ENCODE data around the gene KL. TPM values are rescaled to one million over a fixed set of nuclear protein-coding genes. Genes with fewer than 3 reads are reported as not detected.

The KL gene
- total and polyA plus RNA-seq, 2 donors, result 0.80 to 1.6 TPM

DNA sequence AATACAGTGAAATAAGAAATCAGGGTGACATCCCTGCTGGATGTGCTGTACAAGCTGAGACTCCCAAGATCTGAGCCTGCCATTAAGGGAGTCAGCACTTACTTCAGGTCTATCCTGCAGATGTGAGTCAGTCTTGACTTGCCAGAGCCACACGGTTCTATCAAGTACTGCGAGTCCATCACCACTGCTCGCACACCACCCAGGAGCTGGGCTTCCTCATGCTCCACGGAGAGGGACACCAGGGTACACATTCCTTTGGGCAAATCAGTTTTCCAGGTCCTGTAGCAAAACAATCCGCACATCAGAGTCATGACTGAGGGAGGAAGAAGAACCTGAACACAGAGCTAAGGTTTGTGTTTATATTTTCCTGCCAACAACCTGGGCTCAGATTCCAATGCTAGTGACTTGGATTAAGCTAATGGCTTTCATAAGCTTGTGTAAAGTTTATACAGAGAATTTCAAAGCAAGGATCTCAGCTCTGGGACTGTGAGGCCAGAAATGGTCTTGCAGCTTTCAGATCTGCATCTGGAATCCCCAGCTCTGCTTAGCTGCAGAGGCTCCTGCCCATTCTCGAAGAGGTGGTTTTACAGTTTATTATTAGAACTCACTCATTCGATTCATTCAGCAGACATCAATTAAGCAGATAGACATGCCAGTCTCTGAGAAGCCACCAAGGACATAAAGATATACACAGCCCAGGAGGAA lies 90.6 kb downstream of the KL start:
- H3K36me3 ChIP-seq (ENCODE audit: control insufficient read depth in 2 of 2, insufficient read depth in 2 of 2, low read length in 1 of 2), result no peaks in the 10 kb centered on the region
- H3K4me3 ChIP-seq (ENCODE audit: low read length in 2 of 2), result no peak overlapping the region
- H3K4me1 ChIP-seq (ENCODE audit: control insufficient read depth in 2 of 2, insufficient read depth in 2 of 2, low read length in 2 of 2), result no peaks in the 10 kb centered on the region
- H3K27ac ChIP-seq (ENCODE audit: low read depth in 1 of 2, low read length in 1 of 2), result no peak overlapping the region
- no peaks in the 10 kb centered on the region for H3K27me3 ChIP-seq (ENCODE audit: control insufficient read depth in 2 of 2, insufficient read depth in 1 of 2, low read length in 1 of 2)
- H3K9me3 ChIP-seq (ENCODE audit: control insufficient read depth in 2 of 2, insufficient read depth in 1 of 2, low read length in 1 of 2), result no peaks in the 10 kb centered on the region
- DNase-seq (ENCODE audit: low read depth in 6 of 9, low spot score in 9 of 9), result no peak
- 94% methylated on average over 7 of the region's 7 CpGs for WGBS

DNA sequence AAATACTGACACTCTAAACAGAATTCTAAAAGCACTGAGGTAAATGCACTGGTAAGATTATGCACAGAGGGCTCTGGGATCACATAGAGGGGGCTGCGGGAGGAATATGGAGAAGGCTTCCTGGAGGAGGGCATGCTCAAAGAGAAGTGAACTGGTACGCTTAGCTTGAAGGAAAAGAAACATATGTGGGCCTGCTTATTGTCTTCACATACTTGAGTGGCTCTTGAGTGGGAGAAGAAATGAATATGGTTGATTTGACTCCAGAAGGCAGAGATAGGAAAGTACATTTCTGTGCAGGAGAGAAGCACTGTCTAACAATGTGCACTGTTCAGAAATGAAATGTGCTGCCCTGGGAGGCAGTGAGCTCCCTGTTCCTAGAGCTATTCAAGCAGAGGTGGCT lies 91.1 kb downstream of the KL start:
- no peaks in the 10 kb centered on the region for H3K9me3 ChIP-seq (ENCODE audit: control insufficient read depth in 2 of 2, insufficient read depth in 1 of 2, low read length in 1 of 2)
- no peaks in the 10 kb centered on the region for H3K36me3 ChIP-seq (ENCODE audit: control insufficient read depth in 2 of 2, insufficient read depth in 2 of 2, low read length in 1 of 2)
- WGBS, result 96% methylated on average over 2 of the region's 2 CpGs
- DNase-seq (ENCODE audit: low read depth in 6 of 9, low spot score in 9 of 9), result no peak
- H3K27me3 ChIP-seq (ENCODE audit: control insufficient read depth in 2 of 2, insufficient read depth in 1 of 2, low read length in 1 of 2), result no peaks in the 10 kb centered on the region
- no peaks in the 10 kb centered on the region for H3K4me1 ChIP-seq (ENCODE audit: control insufficient read depth in 2 of 2, insufficient read depth in 2 of 2, low read length in 2 of 2)
- no peak overlapping the region for H3K27ac ChIP-seq (ENCODE audit: low read depth in 1 of 2, low read length in 1 of 2)
- H3K4me3 ChIP-seq (ENCODE audit: low read length in 2 of 2), result no peak overlapping the region

DNA sequence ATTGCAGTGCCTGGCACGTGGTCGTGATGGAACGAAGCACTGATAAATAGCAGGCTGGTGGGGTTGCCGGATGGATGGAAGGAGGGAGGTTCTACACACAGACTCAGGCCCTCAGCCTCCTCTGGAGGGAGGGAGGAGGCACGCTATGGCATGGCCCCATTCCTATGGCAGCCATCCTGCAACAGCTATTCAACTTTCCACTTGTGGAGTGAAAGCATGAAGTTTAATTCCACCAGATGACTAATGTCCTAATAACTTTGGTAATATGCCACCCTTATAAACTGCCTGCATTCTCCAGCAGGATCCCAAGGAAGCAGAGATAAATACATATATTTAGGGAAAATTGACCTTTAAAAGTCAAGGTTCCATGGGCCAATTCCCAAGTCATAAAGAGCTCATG lies 92.4 kb downstream of the KL start:
- Histone ChIP-seq H3K4me3 (ENCODE audit: low read length in 2 of 2) (no peak overlapping the region), H3K36me3 (ENCODE audit: control insufficient read depth in 2 of 2, insufficient read depth in 2 of 2, low read length in 1 of 2) (no peaks in the 10 kb centered on the region), H3K27ac (ENCODE audit: low read depth in 1 of 2, low read length in 1 of 2) (no peak overlapping the region), H3K9me3 (ENCODE audit: control insufficient read depth in 2 of 2, insufficient read depth in 1 of 2, low read length in 1 of 2) (no peaks in the 10 kb centered on the region), H3K4me1 (ENCODE audit: control insufficient read depth in 2 of 2, insufficient read depth in 2 of 2, low read length in 2 of 2) (no peaks in the 10 kb centered on the region), H3K27me3 (ENCODE audit: control insufficient read depth in 2 of 2, insufficient read depth in 1 of 2, low read length in 1 of 2) (no peaks in the 10 kb centered on the region)
- WGBS, result 96% methylated on average over 5 of the region's 5 CpGs
- DNase-seq (ENCODE audit: low read depth in 6 of 9, low spot score in 9 of 9), result no peak

DNA sequence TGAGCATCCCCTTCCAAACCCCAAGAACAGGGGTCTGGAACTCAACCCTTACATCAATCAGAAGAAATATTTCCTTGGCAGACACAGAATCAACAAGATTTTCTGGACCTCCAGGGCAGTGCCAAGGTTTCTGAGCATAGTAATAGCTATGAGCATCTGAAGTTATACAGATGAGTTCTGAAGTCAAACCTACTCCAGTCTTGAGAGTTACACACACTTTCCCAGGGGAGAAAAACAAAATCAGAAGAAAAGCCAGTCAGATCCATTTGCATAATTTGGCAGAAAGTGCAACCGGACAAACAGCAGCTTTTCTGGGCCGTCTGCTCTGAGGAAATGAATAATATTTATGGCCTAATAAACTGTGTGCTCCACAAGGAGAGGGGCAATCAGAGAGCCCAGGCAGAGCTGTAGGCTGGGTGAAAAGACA lies 93.1 kb downstream of the KL start:
- DNase-seq (ENCODE audit: low read depth in 6 of 9, low spot score in 9 of 9), result no peak
- 95% methylated on average over 2 of the region's 2 CpGs for WGBS
- H3K4me1 ChIP-seq (ENCODE audit: control insufficient read depth in 2 of 2, insufficient read depth in 2 of 2, low read length in 2 of 2), result no peaks in the 10 kb centered on the region

DNA sequence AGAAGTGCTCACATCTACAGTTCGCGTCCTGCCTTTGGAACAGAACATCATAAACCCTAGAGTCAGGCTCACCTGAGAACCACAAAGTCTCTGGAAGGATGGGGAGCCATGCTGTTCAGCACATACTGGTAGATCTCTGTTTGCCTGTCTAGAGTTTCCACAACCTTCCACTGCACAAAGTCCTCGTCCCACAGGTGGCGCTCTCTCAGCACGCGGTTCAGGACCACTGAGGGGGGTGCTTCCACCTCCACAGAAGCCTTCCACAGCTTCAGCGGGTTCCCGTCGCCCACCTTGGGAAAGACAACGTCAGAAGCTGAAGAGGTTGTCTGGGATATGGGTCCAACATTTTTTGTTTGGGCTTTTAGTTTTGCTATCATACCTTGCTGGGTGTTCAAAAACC lies 93.6 kb downstream of the KL start:
- no peak for DNase-seq (ENCODE audit: low read depth in 6 of 9, low spot score in 9 of 9)
- Histone ChIP-seq H3K27me3 (ENCODE audit: control insufficient read depth in 2 of 2, insufficient read depth in 1 of 2, low read length in 1 of 2) (no peaks in the 10 kb centered on the region), H3K27ac (ENCODE audit: low read depth in 1 of 2, low read length in 1 of 2) (no peak overlapping the region), H3K4me3 (ENCODE audit: low read length in 2 of 2) (no peak overlapping the region), H3K4me1 (ENCODE audit: control insufficient read depth in 2 of 2, insufficient read depth in 2 of 2, low read length in 2 of 2) (no peaks in the 10 kb centered on the region), H3K36me3 (ENCODE audit: control insufficient read depth in 2 of 2, insufficient read depth in 2 of 2, low read length in 1 of 2) (no peaks in the 10 kb centered on the region), H3K9me3 (ENCODE audit: control insufficient read depth in 2 of 2, insufficient read depth in 1 of 2, low read length in 1 of 2) (no peaks in the 10 kb centered on the region)
- 92% methylated on average over 10 of the region's 10 CpGs for WGBS

More for the DNA sequence above, 93.1 kb downstream of the KL start:
- Histone ChIP-seq H3K36me3 (ENCODE audit: control insufficient read depth in 2 of 2, insufficient read depth in 2 of 2, low read length in 1 of 2) (no peaks in the 10 kb centered on the region), H3K4me3 (ENCODE audit: low read length in 2 of 2) (no peak overlapping the region), H3K27me3 (ENCODE audit: control insufficient read depth in 2 of 2, insufficient read depth in 1 of 2, low read length in 1 of 2) (no peaks in the 10 kb centered on the region), H3K27ac (ENCODE audit: low read depth in 1 of 2, low read length in 1 of 2) (no peak overlapping the region), H3K9me3 (ENCODE audit: control insufficient read depth in 2 of 2, insufficient read depth in 1 of 2, low read length in 1 of 2) (no peaks in the 10 kb centered on the region)

DNA sequence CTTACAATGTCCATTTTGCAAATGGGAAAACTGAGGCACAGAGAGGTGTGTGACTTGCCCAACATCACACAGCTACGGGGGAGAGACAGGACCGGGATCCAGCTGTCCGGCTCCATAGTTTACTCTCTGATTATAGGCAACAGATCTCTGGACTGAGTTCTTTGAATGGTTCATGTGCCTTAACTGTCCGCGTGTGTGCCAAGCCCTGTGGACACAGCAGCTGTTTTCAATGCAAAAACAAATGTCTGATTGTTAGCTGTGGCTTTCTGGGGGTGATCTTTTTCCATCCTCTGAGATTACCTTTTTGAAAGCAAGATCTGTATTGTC lies 94.1 kb downstream of the KL start:
- DNase-seq (ENCODE audit: low read depth in 6 of 9, low spot score in 9 of 9), result no peak
- Histone ChIP-seq H3K4me1 (ENCODE audit: control insufficient read depth in 2 of 2, insufficient read depth in 2 of 2, low read length in 2 of 2) (no peaks in the 10 kb centered on the region), H3K36me3 (ENCODE audit: control insufficient read depth in 2 of 2, insufficient read depth in 2 of 2, low read length in 1 of 2) (no peaks in the 10 kb centered on the region), H3K9me3 (ENCODE audit: control insufficient read depth in 2 of 2, insufficient read depth in 1 of 2, low read length in 1 of 2) (no peaks in the 10 kb centered on the region), H3K27ac (ENCODE audit: low read depth in 1 of 2, low read length in 1 of 2) (no peak overlapping the region), H3K4me3 (ENCODE audit: low read length in 2 of 2) (no peak overlapping the region), H3K27me3 (ENCODE audit: control insufficient read depth in 2 of 2, insufficient read depth in 1 of 2, low read length in 1 of 2) (no peaks in the 10 kb centered on the region)
- WGBS, result 85% methylated on average over 5 of the region's 5 CpGs

DNA sequence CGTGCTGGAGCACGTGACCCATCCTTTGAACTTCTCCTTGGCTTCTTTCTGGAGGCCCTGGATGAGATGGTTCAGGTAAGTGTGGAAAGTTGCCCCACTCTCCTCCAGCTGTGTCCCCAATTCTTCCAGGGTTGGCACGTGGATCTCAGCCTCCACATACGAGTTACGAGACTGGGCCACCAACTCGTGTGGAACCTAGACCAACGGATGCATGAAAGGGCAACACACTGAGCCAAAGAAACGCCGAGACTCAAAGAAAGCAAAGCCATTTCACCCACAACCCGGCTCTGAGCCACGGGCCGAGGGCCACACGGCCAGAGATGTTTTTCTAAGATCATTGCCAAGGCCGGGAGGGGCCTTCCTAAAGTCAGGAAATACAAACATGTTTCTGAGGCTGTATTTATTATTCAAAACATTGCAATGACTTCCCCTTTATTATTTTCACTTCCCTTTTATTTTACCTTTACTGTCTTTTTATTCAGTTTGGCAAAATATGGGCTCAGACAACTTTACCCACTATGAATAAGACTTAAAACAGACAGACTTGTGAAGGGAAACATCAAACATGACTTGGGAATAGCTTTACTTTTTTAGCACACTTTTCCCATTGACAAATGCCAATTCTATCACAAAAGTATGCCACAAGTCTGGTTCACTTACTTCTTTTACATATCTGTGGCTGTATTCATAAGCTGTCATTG lies 94.6 kb downstream of the KL start:
- Histone ChIP-seq H3K27ac (ENCODE audit: low read depth in 1 of 2, low read length in 1 of 2) (no peak overlapping the region), H3K4me3 (ENCODE audit: low read length in 2 of 2) (no peak overlapping the region), H3K27me3 (ENCODE audit: control insufficient read depth in 2 of 2, insufficient read depth in 1 of 2, low read length in 1 of 2) (no peaks in the 10 kb centered on the region), H3K9me3 (ENCODE audit: control insufficient read depth in 2 of 2, insufficient read depth in 1 of 2, low read length in 1 of 2) (no peaks in the 10 kb centered on the region), H3K36me3 (ENCODE audit: control insufficient read depth in 2 of 2, insufficient read depth in 2 of 2, low read length in 1 of 2) (no peaks in the 10 kb centered on the region), H3K4me1 (ENCODE audit: control insufficient read depth in 2 of 2, insufficient read depth in 2 of 2, low read length in 2 of 2) (no peaks in the 10 kb centered on the region)
- WGBS, result 81% methylated on average over 14 of the region's 14 CpGs
- no peak for DNase-seq (ENCODE audit: low read depth in 6 of 9, low spot score in 9 of 9)

DNA sequence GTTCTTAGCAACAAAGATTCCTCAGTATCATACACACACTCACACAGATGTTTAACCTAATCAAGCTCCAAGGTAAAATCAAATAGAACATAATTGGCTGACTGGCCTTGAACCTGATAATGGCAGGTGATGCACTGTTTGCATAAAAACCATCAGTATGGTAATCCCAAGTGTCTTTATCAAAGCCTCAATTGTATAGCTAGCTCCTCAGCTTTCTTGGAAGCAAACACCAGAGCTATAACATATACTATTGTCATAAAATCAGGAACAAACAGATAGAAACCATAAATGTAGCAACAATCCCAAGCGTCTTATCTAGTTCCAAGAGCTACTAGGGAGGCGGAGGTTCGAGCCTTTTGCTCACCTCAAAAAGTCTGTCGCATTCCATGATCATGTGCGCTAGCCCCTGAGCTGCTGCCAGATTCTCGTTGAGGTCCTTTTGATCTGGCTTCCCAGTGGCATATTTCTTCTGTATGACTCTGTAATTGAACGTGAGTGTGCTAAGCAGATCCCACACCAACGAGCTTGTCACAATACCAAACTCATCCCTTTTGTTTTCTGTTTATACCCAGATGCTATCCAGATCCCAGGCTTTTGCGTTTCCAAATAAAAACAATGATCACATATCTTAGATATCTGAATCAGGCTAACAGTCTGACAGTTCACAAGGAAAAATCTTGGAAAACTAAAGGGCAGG lies 95.3 kb downstream of the KL start:
- H3K4me1 ChIP-seq (ENCODE audit: control insufficient read depth in 2 of 2, insufficient read depth in 2 of 2, low read length in 2 of 2), result no peaks in the 10 kb centered on the region
- H3K27ac ChIP-seq (ENCODE audit: low read depth in 1 of 2, low read length in 1 of 2), result no peak overlapping the region
- no peaks in the 10 kb centered on the region for H3K27me3 ChIP-seq (ENCODE audit: control insufficient read depth in 2 of 2, insufficient read depth in 1 of 2, low read length in 1 of 2)
- 94% methylated on average over 9 of the region's 9 CpGs for WGBS
- H3K9me3 ChIP-seq (ENCODE audit: control insufficient read depth in 2 of 2, insufficient read depth in 1 of 2, low read length in 1 of 2), result no peaks in the 10 kb centered on the region
- no peak overlapping the region for H3K4me3 ChIP-seq (ENCODE audit: low read length in 2 of 2)
- DNase-seq (ENCODE audit: low read depth in 6 of 9, low spot score in 9 of 9), result no peak
- no peaks in the 10 kb centered on the region for H3K36me3 ChIP-seq (ENCODE audit: control insufficient read depth in 2 of 2, insufficient read depth in 2 of 2, low read length in 1 of 2)

DNA sequence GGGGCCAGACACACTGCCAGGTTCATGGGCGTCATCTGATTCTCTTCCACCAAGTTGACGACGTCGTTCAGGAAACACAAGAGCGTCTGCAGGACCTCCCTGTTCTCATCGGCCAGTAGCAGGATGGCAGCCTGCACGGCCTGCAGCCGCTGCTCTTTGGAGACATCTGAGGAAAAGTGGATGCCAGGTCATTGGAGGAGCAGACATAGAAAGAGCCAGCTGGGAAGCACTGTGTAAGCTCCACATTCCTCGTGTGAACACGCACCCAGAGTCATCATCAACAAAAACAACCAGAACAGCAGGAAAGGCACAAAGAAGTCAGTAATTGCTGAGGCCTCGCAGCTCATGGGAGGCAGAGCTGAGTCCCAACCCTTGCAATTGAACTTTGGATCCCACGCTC lies 96.5 kb downstream of the KL start:
- DNase-seq (ENCODE audit: low read depth in 6 of 9, low spot score in 9 of 9), result no peak
- 97% methylated on average over 12 of the region's 12 CpGs for WGBS
- H3K4me1 ChIP-seq (ENCODE audit: control insufficient read depth in 2 of 2, insufficient read depth in 2 of 2, low read length in 2 of 2), result no peaks in the 10 kb centered on the region

More for the DNA sequence above, 96.5 kb downstream of the KL start:
- Histone ChIP-seq H3K9me3 (ENCODE audit: control insufficient read depth in 2 of 2, insufficient read depth in 1 of 2, low read length in 1 of 2) (no peaks in the 10 kb centered on the region), H3K36me3 (ENCODE audit: control insufficient read depth in 2 of 2, insufficient read depth in 2 of 2, low read length in 1 of 2) (no peaks in the 10 kb centered on the region), H3K27me3 (ENCODE audit: control insufficient read depth in 2 of 2, insufficient read depth in 1 of 2, low read length in 1 of 2) (no peaks in the 10 kb centered on the region), H3K27ac (ENCODE audit: low read depth in 1 of 2, low read length in 1 of 2) (no peak overlapping the region), H3K4me3 (ENCODE audit: low read length in 2 of 2) (no peak overlapping the region)
